Stimulated activated CD4-positive, alpha-beta T cell treated with anti-CD3 and anti-CD28 coated beads, TNF-alpha, amount 100 ng/mL, for 1 hour (primary cell): ENCODE results near the gene ZCWPW2.

ENCODE experiments used
- DNase-seq, 3 donors: peaks; one replicate each; pipeline ENCODE4 v3.0.0-alpha.2; 2020; ENCODE audit warnings: low read depth in 3 of 3, low spot score in 1 of 3

The ZCWPW2 gene

GRCh38 chr3:28349469-28350000, 1.0 kb downstream of the ZCWPW2 start:
- peak in 1 of 3 donors; percentile 5 for DNase-seq

- DNase-seq: no peak
Measured at GRCh38 chr3:28376424-28376823, 27.9 kb downstream of the ZCWPW2 start.

- DNase-seq: no peak
Measured at GRCh38 chr3:28386049-28386448, 37.5 kb downstream of the ZCWPW2 start.

GRCh38 chr3:28388978-28389377, 40.5 kb downstream of the ZCWPW2 start:
- DNase-seq: no peak

GRCh38 chr3:28399206-28399605, 50.7 kb downstream of the ZCWPW2 start:
- DNase-seq: no peak

DNA sequence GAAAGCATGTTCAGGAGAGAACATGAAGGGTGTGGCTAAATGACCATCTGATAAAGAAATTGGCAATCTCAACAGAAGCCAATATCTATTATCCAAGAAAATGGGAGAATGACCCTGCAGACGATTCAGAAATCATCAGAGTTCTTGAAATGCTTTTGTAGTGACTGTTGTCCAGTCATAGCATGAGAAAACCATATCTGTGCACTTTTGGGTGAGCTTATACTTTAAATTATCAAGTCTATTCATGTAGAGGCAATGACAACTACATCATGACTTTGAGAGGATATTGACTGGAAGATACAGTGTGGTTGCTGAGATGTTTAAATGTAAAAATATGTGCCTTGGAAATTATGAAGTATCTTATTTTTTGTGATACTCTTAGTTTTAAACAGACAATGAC, 57.7 kb downstream of the ZCWPW2 start:
- no peak for DNase-seq

DNA sequence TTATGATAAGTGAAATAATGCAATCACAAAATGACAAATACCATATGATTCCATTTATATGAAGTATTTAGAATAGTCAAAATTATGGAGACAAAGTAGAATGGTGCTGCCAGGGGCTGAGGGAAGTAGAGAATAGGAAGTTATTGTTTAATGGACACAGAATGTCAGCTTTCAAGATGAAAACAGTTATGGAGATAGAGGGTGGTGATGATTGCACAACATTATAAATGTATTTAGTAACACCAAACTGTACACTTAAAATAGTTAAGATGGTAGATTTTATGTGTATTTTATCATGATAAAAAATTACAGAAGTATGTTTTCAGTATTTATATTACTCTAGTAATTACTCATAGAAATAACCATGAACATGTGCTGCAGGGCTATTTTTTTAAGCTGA, 100.9 kb downstream of the ZCWPW2 start:
- no peak for DNase-seq

- no peak for DNase-seq
Measured at GRCh38 chr3:28462866-28463265, 114.3 kb downstream of the ZCWPW2 start.

GRCh38 chr3:28467414-28467813, 118.9 kb downstream of the ZCWPW2 start:
- DNase-seq: no peak

- DNase-seq: no peak
Measured at GRCh38 chr3:28476194-28476593, 127.7 kb downstream of the ZCWPW2 start.

GRCh38 chr3:28476764-28477163, 128.2 kb downstream of the ZCWPW2 start:
- DNase-seq: no peak

DNA sequence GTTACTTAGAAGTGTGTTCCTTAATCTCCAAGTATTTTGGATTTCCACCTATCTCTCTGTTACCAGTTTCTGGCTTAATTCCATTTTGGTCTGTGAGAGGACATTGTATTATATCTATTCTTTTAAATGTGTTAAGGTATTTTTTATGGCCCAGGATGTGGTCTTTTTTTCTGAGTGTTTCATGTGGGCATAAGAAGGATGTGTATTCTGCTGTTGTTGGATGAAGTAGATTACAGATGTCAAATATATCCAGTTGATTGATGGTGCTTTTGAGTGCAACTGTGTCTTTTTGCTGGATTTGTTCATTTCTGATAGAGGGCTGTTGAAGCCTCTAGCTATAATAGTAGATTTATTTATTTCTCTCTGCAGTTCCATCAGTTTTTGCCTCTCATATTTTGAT, 136.6 kb downstream of the ZCWPW2 start:
- DNase-seq: no peak

GRCh38 chr3:28495301-28495700, 146.8 kb downstream of the ZCWPW2 start:
- DNase-seq: no peak

DNA sequence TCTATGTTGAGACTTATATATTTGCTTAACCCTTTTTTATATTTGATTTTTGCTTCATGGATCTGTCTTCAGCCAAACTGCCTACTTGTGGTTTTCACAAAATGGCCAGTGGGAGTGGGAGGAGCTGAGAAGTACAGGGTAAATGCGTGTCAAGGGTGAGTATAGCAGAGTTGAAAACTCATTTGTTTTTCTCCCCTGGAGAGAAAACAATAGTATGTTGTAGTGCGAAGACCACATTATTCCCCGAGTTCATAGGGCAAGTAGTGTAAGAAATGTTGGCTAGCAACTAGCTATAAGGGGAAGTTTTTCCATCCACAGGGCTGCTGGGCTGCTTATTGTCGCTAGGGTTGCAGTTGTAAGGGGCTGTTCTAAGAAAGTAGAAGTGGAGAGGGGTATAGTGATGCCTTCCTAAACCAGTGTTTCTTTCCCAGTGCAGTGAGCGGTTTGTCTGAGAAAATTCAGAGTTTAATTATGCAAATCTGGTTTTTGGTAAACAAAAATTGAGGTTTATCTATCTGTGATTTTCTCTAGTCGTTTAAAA, 153.9 kb downstream of the ZCWPW2 start:
- DNase-seq: no peak

DNA sequence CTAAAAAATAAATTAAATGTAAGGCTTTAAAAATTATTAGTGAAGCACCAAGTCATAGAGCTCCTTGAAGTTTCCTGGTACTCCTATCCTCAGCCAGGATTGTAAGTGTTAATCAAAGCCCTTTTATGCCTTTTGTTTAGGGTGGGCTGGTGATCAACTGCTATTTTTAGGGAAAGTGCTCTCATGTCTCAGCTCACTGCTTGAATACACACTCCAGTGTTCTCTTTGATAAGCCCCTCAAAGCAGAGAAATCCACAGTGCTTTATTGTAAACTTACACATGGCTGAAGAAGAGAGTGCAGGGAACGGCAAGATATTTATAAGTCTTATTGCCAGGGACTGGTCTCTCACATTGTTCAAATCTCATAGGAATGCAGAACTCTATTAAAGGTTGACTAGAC, 156.5 kb downstream of the ZCWPW2 start:
- DNase-seq: no peak

GRCh38 chr3:28521663-28522062, 173.1 kb downstream of the ZCWPW2 start:
- no peak for DNase-seq

DNA sequence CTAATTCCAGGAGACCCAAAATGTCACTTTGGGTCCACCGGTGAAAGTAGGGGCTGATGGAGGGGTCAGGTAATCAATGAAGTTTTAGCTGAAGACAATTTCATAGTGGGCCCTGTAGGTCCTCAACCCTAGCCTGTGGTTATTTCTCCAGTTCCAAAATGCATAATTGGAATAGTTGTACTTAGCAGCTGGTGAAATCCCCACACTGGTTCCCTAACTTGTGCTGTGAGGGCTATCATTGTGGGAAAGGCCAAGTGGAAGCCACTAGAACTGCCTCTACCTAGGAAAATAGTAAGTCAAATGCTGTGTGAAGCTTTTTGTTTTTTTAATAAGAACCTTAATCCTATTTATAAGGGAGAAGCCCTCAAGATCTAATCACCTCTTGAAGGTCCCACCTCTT, 193.8 kb downstream of the ZCWPW2 start:
- DNase-seq: no peak

GRCh38 chr3:28544236-28544635, 195.7 kb downstream of the ZCWPW2 start:
- no peak for DNase-seq

DNA sequence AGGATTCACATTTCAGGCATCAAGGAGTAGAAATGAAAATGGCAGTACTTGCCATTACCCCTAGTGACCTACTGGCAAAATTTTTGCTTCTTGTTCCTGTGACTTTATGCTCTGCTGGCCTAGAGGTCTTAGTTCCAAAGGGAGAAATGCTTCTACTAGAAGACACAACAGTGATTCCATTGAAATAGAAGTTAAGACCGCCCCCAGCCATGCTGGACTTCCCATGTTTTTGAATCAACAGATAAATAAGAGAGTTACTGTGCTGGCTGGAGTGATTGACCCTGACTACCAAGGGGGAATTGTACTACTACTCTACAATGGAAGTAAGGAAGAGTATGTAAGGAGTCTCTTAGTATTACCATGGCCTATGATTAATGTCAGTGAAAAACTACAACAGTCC, 196.3 kb downstream of the ZCWPW2 start:
- no peak for DNase-seq

DNA sequence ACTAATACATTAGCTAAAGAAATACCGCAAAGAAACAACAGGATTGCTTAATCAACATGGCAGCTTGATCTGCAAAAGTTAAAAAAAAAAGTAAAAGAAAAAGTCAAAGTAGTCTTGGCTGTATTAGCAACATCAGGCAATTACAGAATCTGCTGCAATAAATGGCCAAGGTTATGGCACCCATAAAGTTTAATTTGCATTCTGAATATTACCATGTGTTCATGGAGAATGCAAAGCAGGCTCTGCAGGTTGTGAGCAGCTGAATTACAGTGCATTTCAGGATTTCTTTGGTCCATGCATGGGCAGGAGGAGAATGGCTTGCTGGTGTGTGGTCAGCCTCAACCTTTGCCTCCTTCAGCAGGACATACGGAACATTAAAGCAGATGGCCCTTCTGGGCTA, 199.2 kb downstream of the ZCWPW2 start:
- DNase-seq: no peak

- no peak for DNase-seq
Measured at GRCh38 chr3:28553175-28553574, 204.7 kb downstream of the ZCWPW2 start.

- no peak for DNase-seq
Measured at GRCh38 chr3:28556195-28556594, 207.7 kb downstream of the ZCWPW2 start.

DNA sequence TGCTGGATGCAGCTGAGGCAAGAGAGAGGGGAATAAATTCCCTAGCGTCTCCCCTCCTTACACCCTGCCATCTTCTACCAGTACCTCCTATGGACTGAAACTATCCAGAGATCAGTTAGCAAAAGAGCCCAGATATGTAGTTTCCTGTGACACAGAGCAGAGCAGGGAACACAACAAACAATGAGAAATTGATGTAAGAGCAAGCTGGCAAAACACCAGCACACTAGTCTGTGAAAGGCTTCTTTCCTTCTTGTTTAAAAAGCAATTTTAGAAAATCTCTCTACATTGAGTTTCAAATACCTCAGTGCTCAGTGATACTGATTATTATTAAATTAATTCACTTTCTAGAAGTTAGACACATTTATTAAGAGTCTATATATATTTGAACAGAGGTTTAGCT, 215.7 kb downstream of the ZCWPW2 start:
- DNase-seq: no peak

DNA sequence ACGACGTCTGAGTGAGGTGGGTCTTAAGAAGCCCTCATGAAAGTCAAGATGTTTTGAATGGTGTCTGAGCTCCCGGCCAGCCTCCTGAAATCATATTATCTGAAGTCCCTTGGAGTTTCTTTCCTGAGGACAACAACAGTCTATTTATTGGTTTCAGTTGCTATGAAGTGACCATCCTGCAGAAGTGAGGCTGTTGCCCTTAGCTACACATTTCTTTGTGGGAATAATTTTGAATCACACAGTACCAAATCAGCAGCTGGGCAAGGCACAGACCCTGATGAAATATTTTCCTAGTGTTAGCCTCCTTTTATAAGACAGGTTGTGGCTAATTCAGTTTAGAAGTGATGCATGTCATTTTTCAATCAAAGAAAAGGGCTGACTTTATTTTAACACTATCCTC, 220.8 kb downstream of the ZCWPW2 start:
- no peak for DNase-seq
